Measurements from ENCODE around the gene FTO. TPM values are rescaled to one million over a fixed set of nuclear protein-coding genes. Genes with fewer than 3 reads are reported as not detected.

The FTO gene
- total and polyA plus RNA-seq, 2 of the 8 experiments (the other 6 are each of a cell fraction or from before 2014, with no cell fraction given): 34.5 to 59.8 TPM

GRCh38 chr16:54128629-54129234, 424.8 kb downstream of the FTO start:
- Histone ChIP-seq H3K4me2 (ENCODE audit: insufficient read depth in 1 of 2, low read depth in 2 of 2, low read length in 2 of 2) (no peak overlapping the region), H2AK5ac (ENCODE audit: low read depth, low read length) (no peak overlapping the region), H3K27me3 (replicated peaks in 1 of 4; ENCODE audit: control insufficient read depth in 3 of 4, extremely low read depth in 1 of 4, insufficient read depth in 3 of 4, low read length in 3 of 4) (no peaks in the 10 kb centered on the region), H3K4me3 (ENCODE audit: extremely low read depth in 1 of 4, insufficient read depth in 2 of 4, low read depth in 3 of 4, low read length in 4 of 4) (no peak overlapping the region), H4K91ac (replicated peaks; ENCODE audit: insufficient read length, low read length) (no peak overlapping the region), H3K9me3 (ENCODE audit: insufficient read depth in 2 of 2, low read depth in 1 of 2, low read length in 1 of 2) (no peaks in the 10 kb centered on the region), H3K14ac (ENCODE audit: insufficient read length) (no peak overlapping the region), H2BK20ac (ENCODE audit: low read length) (no peak overlapping the region), H3K79me2 (ENCODE audit: control insufficient read depth in 1 of 2, insufficient read depth in 2 of 2, low read length in 2 of 2) (no peaks in the 10 kb centered on the region), H3K23ac (ENCODE audit: insufficient read length) (no peak overlapping the region), H3K36me3 (ENCODE audit: control insufficient read depth in 2 of 4, insufficient read depth in 4 of 4, low read length in 3 of 4) (no peaks in the 10 kb centered on the region), H2AFZ (ENCODE audit: low read length) (0 out of 2 replicates have a peak overlapping the region, but pooled peaks have one; percentile 9), H2BK15ac (ENCODE audit: low read length) (no peak overlapping the region), H3K27ac (ENCODE audit: low read depth, low read length) (no peak overlapping the region), H3K4me1 (replicated peaks in 1 of 4; ENCODE audit: control insufficient read depth in 3 of 4, insufficient read depth in 4 of 4, low read length in 3 of 4) (0 out of 7 replicates have a peak, but pooled peaks cover 0 to 2% (median 0%) of the 10 kb centered on the region in 4 experiments), H3K23me2 (ENCODE audit: low read depth, low read length) (no peaks in the 10 kb centered on the region), H3K79me1 (ENCODE audit: low read depth, low read length) (no peaks in the 10 kb centered on the region), H4K20me1 (replicated peaks in 1 of 2; ENCODE audit: control insufficient read depth in 1 of 2, insufficient read depth in 2 of 2, low read length in 2 of 2) (no peaks in the 10 kb centered on the region), H2BK120ac (replicated peaks; ENCODE audit: low read depth, low read length) (no peak overlapping the region), H2BK12ac (ENCODE audit: low read depth, low read length) (no peak overlapping the region), H2BK5ac (ENCODE audit: low read depth, low read length) (no peak overlapping the region), H4K5ac (ENCODE audit: insufficient read length, low read depth, low read length) (no peak overlapping the region), H3K56ac (replicated peaks; ENCODE audit: insufficient read length, low read depth, low read length) (no peak overlapping the region), H3K9ac (replicated peaks in 1 of 4; ENCODE audit: extremely low read depth in 1 of 4, low read depth in 3 of 4, low read length in 3 of 4) (no peak overlapping the region), H3K4ac (replicated peaks; ENCODE audit: insufficient read length, low read depth, low read length) (no peak overlapping the region), H3K18ac (ENCODE audit: extremely low read depth, low read length) (no peak overlapping the region), H4K8ac (ENCODE audit: extremely low read depth, insufficient read depth, low read length) (no peak overlapping the region)
- FAIRE-seq: no peak
- 90% methylated on average over 5 of the region's 5 CpGs; no CpG with 5 or more reads in 1 of the 2 experiments for WGBS, 2 experiments (ENCODE audit: extremely low coverage in 1 of 2, insufficient coverage in 1 of 2, insufficient read length in 1 of 2, insufficient replicate concordance in 2 of 2, low coverage in 1 of 2, low lambda C conversion rate in 2 of 2, missing lambda C conversion rate in 1 of 2)
- POLR2A ChIA-PET (ENCODE audit: partially characterized antibody): no interaction called here
- CTCF ChIA-PET (ENCODE audit: partially characterized antibody): no interaction called here
- DNase-seq (ENCODE audit: low read depth in 1 of 2, low spot score in 2 of 2): no peak
- TF ChIP-seq SIRT6 (IDR thresholded peaks at IDR 0.05; ENCODE audit: low read length): no peak
- no peak for TF ChIP-seq CHD1 (IDR thresholded peaks at IDR 0.05; ENCODE audit: low read depth, low read length)
- no peak for TF ChIP-seq TEAD4 (IDR thresholded peaks at IDR 0.05; ENCODE audit: low read depth, low read length)

All from H1 (cell line).